HG03280 (cell line): ENCODE data around the gene OSBPL8.

ENCODE experiments used
- ATAC-seq: cut with Tn5 transposase; IDR thresholded peaks from one replicate; pipeline ENCODE4 v1.9.1; 2021; ENCODE audit warnings: mild to moderate bottlenecking, moderate library complexity; ENCODE audit not compliant: unreplicated experiment

The OSBPL8 gene

GRCh38 chr12:76555797-76556196 lies 3.8 kb downstream of the OSBPL8 start:
- ATAC-seq = no peak

- ATAC-seq = no peak
These were observed 4.3 kb downstream of the OSBPL8 start for GRCh38 chr12:76555231-76555767.

GRCh38 chr12:76554405-76555230 lies 5.0 kb downstream of the OSBPL8 start:
- ATAC-seq = no peak

- no peak for ATAC-seq
These were observed 7.1 kb downstream of the OSBPL8 start for GRCh38 chr12:76552343-76552938.

- ATAC-seq = no peak
These were observed 8.1 kb downstream of the OSBPL8 start for GRCh38 chr12:76551482-76551888.

- ATAC-seq = no peak
These were observed 10.4 kb downstream of the OSBPL8 start for GRCh38 chr12:76549131-76549530.

- ATAC-seq = no peak
These were observed 11.2 kb downstream of the OSBPL8 start for GRCh38 chr12:76548222-76548837.

- no peak for ATAC-seq
These were observed 12.0 kb downstream of the OSBPL8 start for GRCh38 chr12:76547526-76547925.

- ATAC-seq = no peak
These were observed 12.7 kb downstream of the OSBPL8 start for GRCh38 chr12:76546889-76547288.

GRCh38 chr12:76545486-76545885 lies 14.1 kb downstream of the OSBPL8 start:
- ATAC-seq = no peak

GRCh38 chr12:76544601-76545261 lies 14.8 kb downstream of the OSBPL8 start:
- ATAC-seq = no peak

- no peak for ATAC-seq
These were observed 15.7 kb downstream of the OSBPL8 start for GRCh38 chr12:76543813-76544347.

GRCh38 chr12:76542908-76543307 lies 16.7 kb downstream of the OSBPL8 start:
- no peak for ATAC-seq

GRCh38 chr12:76539727-76540126 lies 19.8 kb downstream of the OSBPL8 start:
- ATAC-seq = no peak

GRCh38 chr12:76537923-76538322 lies 21.6 kb downstream of the OSBPL8 start:
- no peak for ATAC-seq

GRCh38 chr12:76536546-76536945 lies 23.0 kb downstream of the OSBPL8 start:
- no peak for ATAC-seq

GRCh38 chr12:76535170-76535569 lies 24.4 kb downstream of the OSBPL8 start:
- no peak for ATAC-seq

- no peak for ATAC-seq
These were observed 26.2 kb downstream of the OSBPL8 start for GRCh38 chr12:76533331-76533730.

- no peak for ATAC-seq
These were observed 27.1 kb downstream of the OSBPL8 start for GRCh38 chr12:76532520-76532919.

- no peak for ATAC-seq
These were observed 28.5 kb downstream of the OSBPL8 start for GRCh38 chr12:76531056-76531455.

GRCh38 chr12:76530516-76530915 lies 29.1 kb downstream of the OSBPL8 start:
- no peak for ATAC-seq
